H1 (cell line): ENCODE data around the gene RHCG. TPM values are rescaled to one million over a fixed set of nuclear protein-coding genes. Genes with fewer than 3 reads are reported as not detected.

Experiments used
- CTCF ChIA-PET: fragments of 300-600 bp; sonication (Branson Sonifier 250); formaldehyde crosslinking; loops from one replicate; lab custom pipeline; 2021; ENCODE audit not compliant: partially characterized antibody; lab: Charles Lee
- POLR2A ChIA-PET: fragments of 300-600 bp; sonication (Branson Sonifier 250); formaldehyde crosslinking; loops from one replicate; lab custom pipeline; 2021; ENCODE audit warnings: inconsistent platforms; ENCODE audit not compliant: partially characterized antibody; lab: Charles Lee
- DNase-seq, 2 experiments: peaks; one replicate each; pipeline versions ENCODE4 v3.0.0 to v3.0.0-alpha.2; 2010 to 2022; ENCODE audit warnings: low spot score in 2 of 2, low read depth in 1 of 2, mixed read lengths in 1 of 2
- FAIRE-seq: peaks from 2 replicates; lab custom pipeline; 2011; peaks lifted over from hg19 to GRCh38; lab: Jason Lieb, UNC
- H2AFZ ChIP-seq: 2 replicates; pipeline ENCODE4 v1.8.1; 2012; ENCODE audit warnings: low read length, inconsistent platforms
- H2AK5ac ChIP-seq: 2 replicates; pipeline ENCODE4 v1.6.1; 2013; ENCODE audit warnings: low read depth, low read length
- H2BK120ac ChIP-seq: replicated peaks from 2 replicates; pipeline ENCODE3; 2013; ENCODE audit warnings: low read depth, low read length, inconsistent platforms
- H2BK12ac ChIP-seq: 2 replicates; pipeline ENCODE4 v1.6.1; 2013; ENCODE audit warnings: low read depth, low read length
- H2BK15ac ChIP-seq: 2 replicates; pipeline ENCODE4 v1.6.1; 2013; ENCODE audit warnings: low read length
- H2BK20ac ChIP-seq: 2 replicates; pipeline ENCODE4 v1.6.1; 2013; ENCODE audit warnings: low read length
- H2BK5ac ChIP-seq: 2 replicates; pipeline ENCODE4 v1.6.1; 2013; ENCODE audit warnings: low read depth, low read length
- H3K14ac ChIP-seq: 2 replicates; pipeline ENCODE4 v1.6.1; 2013; ENCODE audit warnings: inconsistent platforms; ENCODE audit not compliant: insufficient read length
- H3K18ac ChIP-seq: 2 replicates; pipeline ENCODE4 v1.6.1; 2013; ENCODE audit warnings: low read length; ENCODE audit errors: extremely low read depth
- H3K23ac ChIP-seq: 2 replicates; pipeline ENCODE4 v1.6.1; 2013; ENCODE audit warnings: inconsistent platforms; ENCODE audit not compliant: insufficient read length
- H3K23me2 ChIP-seq: 2 replicates; pipeline ENCODE4 v1.6.1; 2013; ENCODE audit warnings: low read depth, low read length
- H3K27ac ChIP-seq: 2 replicates; pipeline ENCODE4 v1.6.1; 2011; ENCODE audit warnings: low read depth, low read length, inconsistent platforms
- H3K27me3 ChIP-seq, 4 experiments: replicated peaks in 1 of 4; 1 replicate in 1 of 4; 2 replicates in 3 of 4; pipeline versions ENCODE4 v1.6.1 to v1.8.1; 2011 to 2013; ENCODE audit warnings: low read length in 3 of 4, mild to moderate bottlenecking in 3 of 4, inconsistent platforms in 2 of 4, mixed read lengths in 2 of 4, moderate library complexity in 1 of 4; ENCODE audit not compliant: control insufficient read depth in 3 of 4, insufficient read depth in 3 of 4; ENCODE audit errors: extremely low read depth in 1 of 4
- H3K36me3 ChIP-seq, 4 experiments: 2 replicates each; pipeline versions ENCODE4 v1.6.1 to v1.8.1; 2011 to 2013; ENCODE audit warnings: mild to moderate bottlenecking in 4 of 4, low read length in 3 of 4, moderate library complexity in 2 of 4, control low read depth in 1 of 4, inconsistent platforms in 1 of 4; ENCODE audit not compliant: insufficient read depth in 4 of 4, control insufficient read depth in 2 of 4
- H3K4ac ChIP-seq: replicated peaks from 2 replicates; pipeline ENCODE3; 2013; ENCODE audit warnings: low read length, low read depth, mixed read lengths, inconsistent platforms; ENCODE audit not compliant: insufficient read length
- H3K4me1 ChIP-seq, 4 experiments: replicated peaks in 1 of 4; 1 replicate in 1 of 4; 2 replicates in 3 of 4; pipeline versions ENCODE4 v1.6.1 to v1.8.1; 2011 to 2013; ENCODE audit warnings: low read length in 3 of 4, inconsistent platforms in 2 of 4, mixed read lengths in 1 of 4; ENCODE audit not compliant: insufficient read depth in 4 of 4, control insufficient read depth in 3 of 4
- H3K4me2 ChIP-seq, 2 experiments: 2 replicates each; pipeline versions ENCODE4 v1.6.1 to v1.8.1; 2011 to 2013; ENCODE audit warnings: low read depth in 2 of 2, low read length in 2 of 2, control low read depth in 1 of 2, inconsistent platforms in 1 of 2, mild to moderate bottlenecking in 1 of 2; ENCODE audit not compliant: insufficient read depth in 1 of 2
- H3K4me3 ChIP-seq, 4 experiments: fragments of 200-600, 300-600 bp in 1 of 4; sonication (generic), shearing (Covaris generic), sonication (Bioruptor Twin) in 1 of 4; 2 replicates each; pipeline versions ENCODE4 v1.5.1 to v1.8.1; 2011 to 2016; ENCODE audit warnings: low read length in 4 of 4, low read depth in 3 of 4, control low read depth in 2 of 4, inconsistent platforms in 2 of 4, mild to moderate bottlenecking in 2 of 4, mixed read lengths in 1 of 4, moderate library complexity in 1 of 4; ENCODE audit not compliant: insufficient read depth in 2 of 4; ENCODE audit errors: extremely low read depth in 1 of 4
- H3K56ac ChIP-seq: replicated peaks from 2 replicates; pipeline ENCODE3; 2013; ENCODE audit warnings: low read depth, mild to moderate bottlenecking, mixed read lengths, low read length, inconsistent platforms; ENCODE audit not compliant: insufficient read length
- H3K79me1 ChIP-seq: 2 replicates; pipeline ENCODE4 v1.6.1; 2013; ENCODE audit warnings: low read depth, low read length, control low read depth
- H3K79me2 ChIP-seq, 2 experiments: 2 replicates each; pipeline versions ENCODE4 v1.6.1 to v1.8.1; 2012 to 2013; ENCODE audit warnings: low read length in 2 of 2, mild to moderate bottlenecking in 2 of 2, inconsistent platforms in 1 of 2; ENCODE audit not compliant: insufficient read depth in 2 of 2, control insufficient read depth in 1 of 2
- H3K9ac ChIP-seq, 4 experiments: replicated peaks in 1 of 4; 1 replicate in 1 of 4; 2 replicates in 3 of 4; pipeline versions ENCODE4 v1.6.1 to v1.8.1; 2011 to 2013; ENCODE audit warnings: low read depth in 3 of 4, low read length in 3 of 4, control low read depth in 2 of 4, mild to moderate bottlenecking in 2 of 4, moderate library complexity in 2 of 4, inconsistent platforms in 1 of 4; ENCODE audit errors: extremely low read depth in 1 of 4
- H3K9me3 ChIP-seq, 2 experiments: 2 replicates each; pipeline versions ENCODE4 v1.6.1 to v1.8.1; 2012 to 2013; ENCODE audit warnings: mild to moderate bottlenecking in 2 of 2, moderate library complexity in 2 of 2, control low read depth in 1 of 2, inconsistent platforms in 1 of 2, low read depth in 1 of 2, low read length in 1 of 2, mixed read lengths in 1 of 2; ENCODE audit not compliant: insufficient read depth in 2 of 2
- H4K20me1 ChIP-seq, 2 experiments: replicated peaks in 1 of 2; 2 replicates each; pipeline versions ENCODE3 to v1.8.1; 2011 to 2013; ENCODE audit warnings: inconsistent platforms in 2 of 2, low read length in 2 of 2, mild to moderate bottlenecking in 1 of 2; ENCODE audit not compliant: insufficient read depth in 2 of 2, control insufficient read depth in 1 of 2
- H4K5ac ChIP-seq: 2 replicates; pipeline ENCODE4 v1.6.1; 2013; ENCODE audit warnings: low read length, low read depth, mixed read lengths, inconsistent platforms; ENCODE audit not compliant: insufficient read length
- H4K8ac ChIP-seq: 2 replicates; pipeline ENCODE4 v1.8.0; 2013; ENCODE audit warnings: mild to moderate bottlenecking, moderate library complexity, low read length, inconsistent platforms; ENCODE audit not compliant: insufficient read depth; ENCODE audit errors: extremely low read depth
- H4K91ac ChIP-seq: replicated peaks from 2 replicates; pipeline ENCODE3; 2013; ENCODE audit warnings: low read length, mixed read lengths, inconsistent platforms; ENCODE audit not compliant: insufficient read length
- CEBPB ChIP-seq: IDR thresholded peaks from 2 replicates; pipeline ENCODE4 v1.6.1; 2012; ENCODE audit warnings: low read depth, low read length
- CHD1 ChIP-seq: IDR thresholded peaks from 2 replicates; pipeline ENCODE4 v1.6.1; 2012; ENCODE audit warnings: low read depth, low read length, improper control_type of control experiment
- CHD2 ChIP-seq: IDR thresholded peaks from 2 replicates; pipeline ENCODE4 v1.6.1; 2012; ENCODE audit warnings: low read length, improper control_type of control experiment
- HDAC6 ChIP-seq: IDR thresholded peaks from one replicate; pipeline ENCODE4 v1.7.1; 2012; ENCODE audit warnings: low read depth, mild to moderate bottlenecking, inconsistent platforms, low read length, moderate library complexity
- NANOG ChIP-seq: IDR thresholded peaks from 2 replicates; pipeline ENCODE4 v1.6.1; 2011; ENCODE audit warnings: low read length, low read depth, mild to moderate bottlenecking, inconsistent platforms; ENCODE audit not compliant: insufficient read depth, poor library complexity, severe bottlenecking
- NRF1 ChIP-seq: IDR thresholded peaks from 2 replicates; pipeline ENCODE4 v1.6.1; 2011; ENCODE audit warnings: mild to moderate bottlenecking, low read depth, low read length, improper control_type of control experiment
- RBBP5 ChIP-seq: IDR thresholded peaks from 2 replicates; pipeline ENCODE4 v1.7.1; 2012; ENCODE audit warnings: low read depth, mild to moderate bottlenecking, inconsistent platforms, low read length, moderate library complexity, borderline replicate concordance
- SIN3A ChIP-seq, 2 experiments: IDR thresholded peaks in 1 of 2; conservative IDR thresholded peaks in 1 of 2; 2 replicates each; pipeline ENCODE4 v1.6.1; 2011 to 2012; ENCODE audit warnings: low read length in 2 of 2, improper control_type of control experiment in 1 of 2, low read depth in 1 of 2, mild to moderate bottlenecking in 1 of 2
- ZNF274 ChIP-seq: IDR thresholded peaks from 2 replicates; pipeline ENCODE4 v1.7.0; 2012; ENCODE audit warnings: low read length, borderline replicate concordance; ENCODE audit errors: extremely low read depth
- WGBS, 2 experiments: shearing (Covaris generic) in 1 of 2; methylation state at CpG; one replicate each; pipeline versions ENCODE4 v1.1.6 to v1.1.7; 2013 to 2015; ENCODE audit warnings: low lambda C conversion rate in 2 of 2, mixed read lengths in 2 of 2, inconsistent platforms in 1 of 2, low coverage in 1 of 2, missing lambda C conversion rate in 1 of 2; ENCODE audit not compliant: insufficient replicate concordance in 2 of 2, insufficient coverage in 1 of 2, insufficient read length in 1 of 2; ENCODE audit errors: extremely low coverage in 1 of 2, missing lambda C conversion rate in 1 of 2; 5-methylcytosine and 5-hydroxymethylcytosine counted together
- polyA plus RNA-seq, 7 experiments: library from polyadenylated mRNA; depleted of rRNA in 3 of 7; stranded (reverse) in 5 of 7; unstranded in 2 of 7; fragments of >200 nt in 5 of 7; fragments of 200-250 nt in 2 of 7; gene quantifications; 1 replicate in 5 of 7; 2 replicates in 1 of 7; 4 replicates in 1 of 7; pipeline versions ENCODE4 v1.2.1 to v1.2.3, GENCODE V29; 2011 to 2013; ENCODE audit warnings: missing spikeins in 2 of 7, mixed read lengths in 2 of 7
- total RNA-seq: library from RNA; stranded (reverse); fragmentation: NEBNext Ultra II Directional; extraction: Animal tissue kit (Norgen Biotek cat#: 25700); gene quantifications from 2 replicates; pipeline ENCODE4 v1.2.1, GENCODE V29; 2021
- TF ChIP-seq, protein P1 (sequence below): IDR thresholded peaks from 2 replicates; pipeline ENCODE4 v1.6.1; 2012; ENCODE audit warnings: inconsistent platforms
- TF ChIP-seq, protein P2 (sequence below): IDR thresholded peaks from 2 replicates; pipeline ENCODE4 v1.6.1; 2012; ENCODE audit warnings: low read length, inconsistent platforms
- TF ChIP-seq, protein P3 (sequence below): IDR thresholded peaks from 2 replicates; pipeline ENCODE4 v1.6.1; 2012; ENCODE audit warnings: inconsistent platforms

Gene RHCG
- total and polyA plus RNA-seq, 2 of the 8 experiments (the other 6 are each of a cell fraction or from before 2014, with no cell fraction given), result 0.68 TPM; not detected in 1

DNA sequence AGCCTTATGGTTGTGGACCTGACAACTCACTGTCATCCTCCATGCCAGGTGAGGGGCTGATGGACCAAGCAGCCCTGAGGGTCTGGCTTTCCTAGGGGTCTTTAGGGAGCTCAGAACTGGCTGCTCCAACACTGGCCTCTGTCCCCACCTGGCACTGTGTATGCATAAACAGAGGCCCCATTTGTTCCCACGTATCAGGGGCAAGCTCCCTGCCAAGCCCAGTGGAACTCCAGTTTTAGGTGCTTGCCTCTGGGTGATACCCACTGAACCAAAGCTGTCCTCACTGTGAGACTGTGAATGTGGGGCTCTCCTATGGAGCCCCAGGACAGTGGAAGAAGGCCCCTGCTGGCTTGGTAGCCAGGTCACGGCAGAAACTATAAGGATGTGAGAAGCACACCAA, 26.7 kb upstream of the RHCG start:
- Histone ChIP-seq H4K91ac (no peak overlapping the region), H3K18ac (no peak overlapping the region), H3K27me3 (no peaks in the 10 kb centered on the region), H4K20me1 (no peaks in the 10 kb centered on the region), H3K56ac (no peak overlapping the region), H4K8ac (no peak overlapping the region), H2BK5ac (no peak overlapping the region), H3K9ac (no peak overlapping the region), H3K27ac (no peak overlapping the region), H2BK15ac (no peak overlapping the region), H3K23ac (no peak overlapping the region), H2BK120ac (no peak overlapping the region), H3K4me3 (no peak overlapping the region), H3K23me2 (no peaks in the 10 kb centered on the region), H2AK5ac (no peak overlapping the region), H3K4me1 (no peaks in the 10 kb centered on the region), H4K5ac (no peak overlapping the region), H3K36me3 (no peaks in the 10 kb centered on the region), H2BK12ac (no peak overlapping the region), H3K4ac (no peak overlapping the region), H3K9me3 (no peaks in the 10 kb centered on the region), H2BK20ac (no peak overlapping the region), H2AFZ (no peak overlapping the region), H3K14ac (no peak overlapping the region), H3K79me1 (no peaks in the 10 kb centered on the region), H3K79me2 (no peaks in the 10 kb centered on the region), H3K4me2 (no peak overlapping the region)
- 68% methylated on average over 2 of the region's 2 CpGs; no CpG with 5 or more reads in 1 of the 2 experiments for WGBS, 2 experiments
- DNase-seq (no peak), FAIRE-seq (no peak)
- ChIA-PET POLR2A (no interaction called here), CTCF (interaction anchor here (0.9 to 2.1 kb wide), 4 partner anchors 9 to 107 kb away, joined by 3 to 6 read pairs (median 4); no protein-coding TSS in a partner anchor)
- TF ChIP-seq SIN3A (conservative IDR thresholded peaks at IDR 0.05 in 1 of 2, IDR thresholded peaks at IDR 0.05 in 1 of 2; ENCODE audit: low read depth in 1 of 2, low read length in 2 of 2) (no peak), NRF1 (no peak), ZNF274 (no peak), HDAC6 (no peak), CHD1 (no peak), CHD2 (no peak), NANOG (no peak), CEBPB (no peak), RBBP5 (no peak)
- TF ChIP-seq, protein P1, sequence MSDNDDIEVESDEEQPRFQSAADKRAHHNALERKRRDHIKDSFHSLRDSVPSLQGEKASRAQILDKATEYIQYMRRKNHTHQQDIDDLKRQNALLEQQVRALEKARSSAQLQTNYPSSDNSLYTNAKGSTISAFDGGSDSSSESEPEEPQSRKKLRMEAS, result no peak
- TF ChIP-seq, protein P2, sequence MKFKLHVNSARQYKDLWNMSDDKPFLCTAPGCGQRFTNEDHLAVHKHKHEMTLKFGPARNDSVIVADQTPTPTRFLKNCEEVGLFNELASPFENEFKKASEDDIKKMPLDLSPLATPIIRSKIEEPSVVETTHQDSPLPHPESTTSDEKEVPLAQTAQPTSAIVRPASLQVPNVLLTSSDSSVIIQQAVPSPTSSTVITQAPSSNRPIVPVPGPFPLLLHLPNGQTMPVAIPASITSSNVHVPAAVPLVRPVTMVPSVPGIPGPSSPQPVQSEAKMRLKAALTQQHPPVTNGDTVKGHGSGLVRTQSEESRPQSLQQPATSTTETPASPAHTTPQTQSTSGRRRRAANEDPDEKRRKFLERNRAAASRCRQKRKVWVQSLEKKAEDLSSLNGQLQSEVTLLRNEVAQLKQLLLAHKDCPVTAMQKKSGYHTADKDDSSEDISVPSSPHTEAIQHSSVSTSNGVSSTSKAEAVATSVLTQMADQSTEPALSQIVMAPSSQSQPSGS, result no peak
- TF ChIP-seq, protein P3, sequence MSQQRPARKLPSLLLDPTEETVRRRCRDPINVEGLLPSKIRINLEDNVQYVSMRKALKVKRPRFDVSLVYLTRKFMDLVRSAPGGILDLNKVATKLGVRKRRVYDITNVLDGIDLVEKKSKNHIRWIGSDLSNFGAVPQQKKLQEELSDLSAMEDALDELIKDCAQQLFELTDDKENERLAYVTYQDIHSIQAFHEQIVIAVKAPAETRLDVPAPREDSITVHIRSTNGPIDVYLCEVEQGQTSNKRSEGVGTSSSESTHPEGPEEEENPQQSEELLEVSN, result no peak
